ENCODE measurements around the gene SRMS. TPM values are rescaled to one million over a fixed set of nuclear protein-coding genes. Genes with fewer than 3 reads are reported as not detected.

The SRMS gene
- total RNA-seq, 4 donors from 2014 or later = not detected

- in situ Hi-C loops (cut with MboI; ENCODE audit: low sequenced_read_pairs in 4 of 4) = loop anchor here in 1 of 4 donors (25.0 kb wide), 1 partner anchor 99 kb away; the partner anchor contains the start of gene GMEB2
- no peak for DNase-seq
Observed at GRCh38 chr20:63538204-63539091, 9.1 kb downstream of the SRMS start.

GRCh38 chr20:63537525-63538203 is 9.9 kb downstream of the SRMS start:
- in situ Hi-C loops (cut with MboI; ENCODE audit: low sequenced_read_pairs in 4 of 4) = loop anchor here in 1 of 4 donors (25.0 kb wide), 1 partner anchor 100 kb away; the partner anchor contains the start of gene GMEB2
- ATAC-seq = peak; percentile 81 to 88

More at GRCh38 chr20:63538204-63539091, 9.1 kb downstream of the SRMS start:
- Histone ChIP-seq H3K27me3 (peaks cover 22 to 31% (median 28%) of the 10 kb centered on the region in 3 donors), H3K27ac (peak overlapping the region in 1 of 4 donors; percentile 23), H3K36me3 (no peaks in the 10 kb centered on the region), H3K4me1 (peaks cover 0 to 4% of the 10 kb centered on the region in 2 donors), H3K4me3 (peak overlapping the region in 2 of 4 donors; percentile 9 to 40), H3K9me3 (no peaks in the 10 kb centered on the region)
- peak in 2 of 5 experiments; percentile 10 to 24 for TF ChIP-seq CTCF (IDR thresholded peaks at IDR 0.05 in 4 of 5, conservative IDR thresholded peaks at IDR 0.05 in 1 of 5)
- no peak for TF ChIP-seq POLR2A (IDR thresholded peaks at IDR 0.05)
- peak; percentile 25 to 27 for ATAC-seq
- intact Hi-C loops (cut with DNase I; ENCODE audit: low total_unique reads) = loop anchor here (1.0 to 5.0 kb wide), 3 partner anchors 74 to 436 kb away; no protein-coding TSS in a partner anchor

GRCh38 chr20:63536997-63537524 is 10.5 kb downstream of the SRMS start, which contains the start of gene PTK6:
PTK6 (minus strand) TSS chr20:63537376; CDS start chr20:63537314, 62 bp downstream.
- Histone ChIP-seq H3K27me3 (peaks cover 28 to 39% (median 37%) of the 10 kb centered on the region in 3 donors), H3K4me1 (peaks cover 0 to 4% of the 10 kb centered on the region in 2 donors), H3K36me3 (no peaks in the 10 kb centered on the region), H3K27ac (peak within 1 kb of the TSS in 1 of 4 donors; percentile 23), H3K4me3 (peak within 1 kb of the TSS in 3 of 4 donors; percentile 9 to 40 (median 17)), H3K9me3 (no peaks in the 10 kb centered on the region)
- TF ChIP-seq CTCF (IDR thresholded peaks at IDR 0.05 in 4 of 5, conservative IDR thresholded peaks at IDR 0.05 in 1 of 5) (no peak), POLR2A (IDR thresholded peaks at IDR 0.05) (no peak)
- in situ Hi-C loops (cut with MboI; ENCODE audit: low sequenced_read_pairs in 4 of 4) (loop anchor here in 1 of 4 donors (25.0 kb wide), 1 partner anchor 100 kb away; the partner anchor contains the start of gene GMEB2), intact Hi-C loops (cut with DNase I; ENCODE audit: low total_unique reads) (loop anchor here (5.0 kb wide), 1 partner anchor 75 kb away; no protein-coding TSS in a partner anchor)
- ATAC-seq (no peak), DNase-seq (no peak)

More at GRCh38 chr20:63537525-63538203, 9.9 kb downstream of the SRMS start:
- Histone ChIP-seq H3K4me1 (peaks cover 0 to 4% of the 10 kb centered on the region in 2 donors), H3K4me3 (peak overlapping the region in 3 of 4 donors; percentile 9 to 40 (median 17)), H3K36me3 (no peaks in the 10 kb centered on the region), H3K27ac (peak overlapping the region in 1 of 4 donors; percentile 23), H3K27me3 (peaks cover 28 to 38% (median 33%) of the 10 kb centered on the region in 3 donors), H3K9me3 (no peaks in the 10 kb centered on the region)
- DNase-seq = peak; percentile 54 to 68
- intact Hi-C loops (cut with DNase I; ENCODE audit: low total_unique reads) = loop anchor here (1.0 to 5.0 kb wide), 3 partner anchors 75 to 437 kb away; no protein-coding TSS in a partner anchor
- peak in 1 of 2 donors; percentile 6 for TF ChIP-seq POLR2A (IDR thresholded peaks at IDR 0.05)
- peak; percentile 88 to 98 (median 96) for TF ChIP-seq CTCF (IDR thresholded peaks at IDR 0.05 in 4 of 5, conservative IDR thresholded peaks at IDR 0.05 in 1 of 5)

Data from gastrocnemius medialis (tissue), 4 donors.